ENCODE data around the gene SSR1.

Gene SSR1

DNA sequence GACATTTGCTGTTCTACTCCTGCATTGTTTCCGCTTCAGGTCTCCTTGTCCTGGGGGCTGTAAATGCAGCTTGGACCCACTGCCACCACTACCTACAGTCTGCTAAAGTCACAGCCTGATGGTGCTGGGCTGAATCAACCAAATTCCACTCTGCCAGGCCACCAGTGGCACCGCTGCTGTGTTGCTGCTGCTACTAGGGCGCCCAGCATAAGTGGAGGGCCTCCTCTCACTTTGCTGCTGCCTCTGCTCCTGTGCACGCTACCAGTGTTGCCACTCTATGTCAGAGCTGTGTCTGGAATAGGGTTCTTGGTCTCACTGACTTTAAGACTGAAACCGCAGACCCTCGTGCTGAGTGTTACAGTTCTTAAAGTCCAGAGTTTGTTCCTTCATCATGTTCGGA, 1.4 kb upstream of the SSR1 start:
- Histone ChIP-seq H2AFZ (ENCODE audit: low read length) (peak overlapping the region; percentile 76; the same call in 1 of the 2 replicates), H3K79me2 (ENCODE audit: insufficient read depth, low read length) (peaks cover 36% of the 10 kb centered on the region), H3F3A (ENCODE audit: low read depth) (peaks cover 11% of the 10 kb centered on the region), H3K9me3 (ENCODE audit: insufficient read depth, low read depth, low read length) (no peaks in the 10 kb centered on the region), H3K36me3 (ENCODE audit: insufficient read depth, low read length) (peaks cover 6% of the 10 kb centered on the region), H3K27me3 (ENCODE audit: insufficient read depth, low read length, poor library complexity, severe bottlenecking) (peaks cover 4% of the 10 kb centered on the region), H3K9me2 (replicated peaks; ENCODE audit: low read depth, low read length) (no peaks in the 10 kb centered on the region), H3K4me3 (ENCODE audit: low read length, poor library complexity, severe bottlenecking) (peak overlapping the region; percentile 59), H4K20me1 (ENCODE audit: insufficient read depth, low read length, poor library complexity, severe bottlenecking) (peaks cover 32% of the 10 kb centered on the region), H3K4me1 (ENCODE audit: insufficient read depth, low read length, poor library complexity, severe bottlenecking) (peaks cover 43% of the 10 kb centered on the region), H3K4me2 (ENCODE audit: low read depth, low read length, poor library complexity, severe bottlenecking) (peak overlapping the region; percentile 79), H3K9ac (ENCODE audit: low read depth, low read length, poor library complexity, severe bottlenecking) (peak overlapping the region; percentile 70)
- no peak for TF ChIP-seq EZH2phosphoT487 (IDR thresholded peaks at IDR 0.05; ENCODE audit: borderline replicate concordance)
- TF ChIP-seq, protein P1, sequence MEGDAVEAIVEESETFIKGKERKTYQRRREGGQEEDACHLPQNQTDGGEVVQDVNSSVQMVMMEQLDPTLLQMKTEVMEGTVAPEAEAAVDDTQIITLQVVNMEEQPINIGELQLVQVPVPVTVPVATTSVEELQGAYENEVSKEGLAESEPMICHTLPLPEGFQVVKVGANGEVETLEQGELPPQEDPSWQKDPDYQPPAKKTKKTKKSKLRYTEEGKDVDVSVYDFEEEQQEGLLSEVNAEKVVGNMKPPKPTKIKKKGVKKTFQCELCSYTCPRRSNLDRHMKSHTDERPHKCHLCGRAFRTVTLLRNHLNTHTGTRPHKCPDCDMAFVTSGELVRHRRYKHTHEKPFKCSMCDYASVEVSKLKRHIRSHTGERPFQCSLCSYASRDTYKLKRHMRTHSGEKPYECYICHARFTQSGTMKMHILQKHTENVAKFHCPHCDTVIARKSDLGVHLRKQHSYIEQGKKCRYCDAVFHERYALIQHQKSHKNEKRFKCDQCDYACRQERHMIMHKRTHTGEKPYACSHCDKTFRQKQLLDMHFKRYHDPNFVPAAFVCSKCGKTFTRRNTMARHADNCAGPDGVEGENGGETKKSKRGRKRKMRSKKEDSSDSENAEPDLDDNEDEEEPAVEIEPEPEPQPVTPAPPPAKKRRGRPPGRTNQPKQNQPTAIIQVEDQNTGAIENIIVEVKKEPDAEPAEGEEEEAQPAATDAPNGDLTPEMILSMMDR (conservative IDR thresholded peaks at IDR 0.05; ENCODE audit: low read length) = no peak

DNA sequence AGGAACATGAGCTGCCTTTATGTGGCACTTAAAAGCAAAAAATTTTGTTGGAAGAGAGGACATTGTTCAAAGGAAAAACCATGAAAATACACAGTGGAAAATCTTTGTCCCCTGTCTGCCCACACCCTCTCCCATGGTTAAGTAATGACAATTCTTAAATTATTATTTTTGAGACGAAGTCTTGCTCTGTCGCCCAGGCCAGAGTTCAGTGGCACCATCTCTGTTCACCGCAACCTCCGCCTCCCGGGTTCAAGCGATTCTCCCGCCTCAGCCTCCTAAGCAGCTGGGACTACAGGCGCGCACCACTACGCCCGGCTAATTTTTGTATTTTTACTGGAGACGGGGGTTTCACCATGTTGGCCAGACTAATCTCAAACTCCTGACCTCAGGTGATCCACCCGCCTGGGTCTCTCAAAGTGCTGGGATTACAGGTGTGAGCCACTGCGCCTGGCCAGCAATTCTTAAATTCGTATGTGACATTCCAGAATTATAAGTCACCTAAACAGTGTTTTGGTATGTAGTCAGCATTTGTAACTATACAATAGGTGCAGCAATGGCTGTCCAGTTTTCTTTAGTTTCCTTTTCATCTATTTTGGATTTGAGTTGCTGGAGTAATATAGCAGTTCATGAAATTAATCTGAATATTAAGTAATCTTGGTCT, 636 bp upstream of the SSR1 start:
- no peak overlapping the region for H2AFZ ChIP-seq (ENCODE audit: low read length)
- TF ChIP-seq, protein P1 (conservative IDR thresholded peaks at IDR 0.05; ENCODE audit: low read length) = no peak
- TF ChIP-seq EZH2phosphoT487 (IDR thresholded peaks at IDR 0.05; ENCODE audit: borderline replicate concordance) = no peak
- H3K9me2 ChIP-seq (replicated peaks; ENCODE audit: low read depth, low read length) = no peaks in the 10 kb centered on the region
- H3K4me3 ChIP-seq (ENCODE audit: low read length, poor library complexity, severe bottlenecking) = peak overlapping the region; percentile 59
- H3K79me2 ChIP-seq (ENCODE audit: insufficient read depth, low read length) = peaks cover 44% of the 10 kb centered on the region
- peaks cover 4% of the 10 kb centered on the region for H3K27me3 ChIP-seq (ENCODE audit: insufficient read depth, low read length, poor library complexity, severe bottlenecking)
- peaks cover 38% of the 10 kb centered on the region for H4K20me1 ChIP-seq (ENCODE audit: insufficient read depth, low read length, poor library complexity, severe bottlenecking)
- H3K4me2 ChIP-seq (ENCODE audit: low read depth, low read length, poor library complexity, severe bottlenecking) = peak overlapping the region; percentile 79
- no peaks in the 10 kb centered on the region for H3K9me3 ChIP-seq (ENCODE audit: insufficient read depth, low read depth, low read length)
- peaks cover 13% of the 10 kb centered on the region for H3K36me3 ChIP-seq (ENCODE audit: insufficient read depth, low read length)
- peak overlapping the region; percentile 70 for H3K9ac ChIP-seq (ENCODE audit: low read depth, low read length, poor library complexity, severe bottlenecking)
- peaks cover 11% of the 10 kb centered on the region for H3F3A ChIP-seq (ENCODE audit: low read depth)
- H3K4me1 ChIP-seq (ENCODE audit: insufficient read depth, low read length, poor library complexity, severe bottlenecking) = peaks cover 41% of the 10 kb centered on the region

DNA sequence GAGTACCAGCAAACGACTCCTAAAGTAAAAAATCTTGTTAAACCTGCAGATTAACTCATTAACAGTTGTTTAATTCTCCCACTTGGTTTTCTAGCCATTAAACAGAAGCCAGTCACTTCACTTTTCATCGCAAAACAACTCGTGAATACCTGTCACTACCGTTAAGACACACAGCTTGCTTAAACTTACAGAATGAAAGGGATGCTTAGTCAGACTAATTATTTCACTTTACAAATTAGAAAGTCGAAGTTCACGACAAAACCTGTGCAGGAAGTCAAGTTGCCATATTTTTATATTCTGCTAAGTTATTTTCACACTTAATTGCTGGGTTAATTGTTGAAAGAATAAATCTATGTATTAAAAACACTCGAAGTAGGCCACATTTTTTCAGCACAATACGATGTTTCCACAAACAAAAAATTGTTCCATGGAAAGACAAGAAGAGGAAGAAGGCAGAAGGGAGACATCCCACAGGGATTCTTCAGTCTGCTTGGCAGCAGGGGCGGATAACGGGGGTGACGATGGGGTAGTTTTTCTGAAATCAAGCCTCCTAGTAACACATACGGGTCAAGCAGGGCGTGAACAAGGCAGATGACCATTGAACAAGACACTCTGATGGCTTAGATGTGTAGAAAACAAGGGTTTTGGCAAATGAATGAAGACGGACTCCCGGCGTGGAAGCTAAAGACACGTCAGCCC, 933 bp downstream of the SSR1 start:
- H3K4me1 ChIP-seq (ENCODE audit: insufficient read depth, low read length, poor library complexity, severe bottlenecking) = peaks cover 51% of the 10 kb centered on the region
- H3K36me3 ChIP-seq (ENCODE audit: insufficient read depth, low read length) = peaks cover 24% of the 10 kb centered on the region
- H3K27me3 ChIP-seq (ENCODE audit: insufficient read depth, low read length, poor library complexity, severe bottlenecking) = peaks cover 4% of the 10 kb centered on the region
- peak overlapping the region; percentile 81 for H3K4me2 ChIP-seq (ENCODE audit: low read depth, low read length, poor library complexity, severe bottlenecking)
- no peaks in the 10 kb centered on the region for H3K9me2 ChIP-seq (replicated peaks; ENCODE audit: low read depth, low read length)
- peak overlapping the region; percentile 99 for H3K4me3 ChIP-seq (ENCODE audit: low read length, poor library complexity, severe bottlenecking)
- no peak for TF ChIP-seq EZH2phosphoT487 (IDR thresholded peaks at IDR 0.05; ENCODE audit: borderline replicate concordance)
- TF ChIP-seq, protein P1 (conservative IDR thresholded peaks at IDR 0.05; ENCODE audit: low read length) = no peak
- H3K9ac ChIP-seq (ENCODE audit: low read depth, low read length, poor library complexity, severe bottlenecking) = peak overlapping the region; percentile 99
- H4K20me1 ChIP-seq (ENCODE audit: insufficient read depth, low read length, poor library complexity, severe bottlenecking) = peaks cover 53% of the 10 kb centered on the region
- H3K9me3 ChIP-seq (ENCODE audit: insufficient read depth, low read depth, low read length) = no peaks in the 10 kb centered on the region
- H3F3A ChIP-seq (ENCODE audit: low read depth) = peaks cover 11% of the 10 kb centered on the region
- peaks cover 59% of the 10 kb centered on the region for H3K79me2 ChIP-seq (ENCODE audit: insufficient read depth, low read length)
- H2AFZ ChIP-seq (ENCODE audit: low read length) = peak overlapping the region; percentile 86

Data from Loucy (cell line).